Heart right ventricle (tissue), 16 donors: ENCODE results near the gene ADAM12. TPM values are rescaled to one million over a fixed set of nuclear protein-coding genes. Genes with fewer than 3 reads are reported as not detected.
A peak's percentile ranks its signal among the peaks of the same experiment; 100 is the strongest.

Source experiments
- ATAC-seq, 8 donors: fragments of 200-7000 bp; cut with Tn5 transposase; one replicate each; pipeline ENCODE4 v1.9.1; 2020; ENCODE audit warnings: mild to moderate bottlenecking in 8 of 8, moderate library complexity in 8 of 8, moderate number of reproducible peaks in 1 of 8
- DNase-seq, 2 donors: peaks; one replicate each; pipeline ENCODE4 v3.0.0-alpha.2; 2020
- H3K27ac ChIP-seq, 10 donors: fragments of 200-600 bp; sonication (generic) in 2 of 10; one replicate each; pipeline versions ENCODE4 v1.5.0 to v1.8.0; 2020 to 2022; ENCODE audit warnings: mild to moderate bottlenecking in 3 of 10
- H3K27me3 ChIP-seq, 7 donors: fragments of 200-600 bp; one replicate each; pipeline ENCODE4 v1.8.0; 2021 to 2022; ENCODE audit warnings: mild to moderate bottlenecking in 2 of 7
- H3K36me3 ChIP-seq, 9 donors: fragments of 200-600 bp; sonication (generic) in 1 of 9; one replicate each; pipeline versions ENCODE4 v1.5.0 to v1.8.0; 2020 to 2022; ENCODE audit warnings: mild to moderate bottlenecking in 2 of 9
- H3K4me1 ChIP-seq, 9 donors: fragments of 200-600 bp; sonication (generic) in 1 of 9; one replicate each; pipeline versions ENCODE4 v1.5.0 to v1.8.0; 2020 to 2022; ENCODE audit warnings: mild to moderate bottlenecking in 4 of 9
- H3K4me3 ChIP-seq, 10 donors: fragments of 200-600 bp; sonication (generic) in 2 of 10; one replicate each; pipeline versions ENCODE4 v1.5.0 to v1.8.0; 2020 to 2022; ENCODE audit warnings: mild to moderate bottlenecking in 7 of 10, moderate library complexity in 2 of 10
- H3K9me3 ChIP-seq, 11 donors: fragments of 200-600 bp in 10 of 11; sonication (generic) in 2 of 11; one replicate each; pipeline versions ENCODE4 v1.5.0 to v1.8.0; 2013 to 2022; ENCODE audit warnings: mild to moderate bottlenecking in 2 of 11, control low read depth in 1 of 11, moderate library complexity in 1 of 11
- CTCF ChIP-seq, 9 donors: fragments of 200-600 bp; sonication (generic) in 2 of 9; IDR thresholded peaks; one replicate each; pipeline versions ENCODE4 v1.5.0 to v1.8.0; 2021 to 2022; ENCODE audit warnings: antibody characterized with exemption in 9 of 9, mild to moderate bottlenecking in 5 of 9, moderate library complexity in 1 of 9
- WGBS, 2 donors: extraction: QIAGEN DNeasy Blood & Tissue Kit; methylation state at CpG; one replicate each; pipeline ENCODE4 v1.1.7; 2013; ENCODE audit warnings: inconsistent platforms in 1 of 2; 5-methylcytosine and 5-hydroxymethylcytosine counted together
- intact Hi-C, 10 donors: fragments of 100-400 bp; cut with DNase I; formaldehyde crosslinking; loops; one replicate each; pipeline versions ENCODE4 v1.11.1 to v1.14.2; 2022
- polyA plus RNA-seq, 2 donors: library from polyadenylated mRNA; stranded (reverse); fragments of 200-250 nt; gene quantifications; one replicate each; pipeline ENCODE4 v1.2.3, GENCODE V29; 2013
- total RNA-seq, 10 donors: library from RNA; stranded (reverse); fragmentation: NEBNext Ultra II Directional in 3 of 10; extraction: Animal tissue kit (Norgen Biotek cat#: 25700) in 3 of 10; gene quantifications; one replicate each; pipeline versions ENCODE4 v1.2.1 to v1.2.4, GENCODE V29; 2021 to 2023
- donor health status: Arrhythmogenic right ventricular cardiomyopathy.
- donor health status: ischemic (EF 13 %, LVEDD 7.1; RV severe dilation, severe dysfunction).
- donor health status: healthy with polysubstance abuse.
- donor health status: DM: no; HTN: yes; CAD: no.
- donor health status: DM: no; HTN: no; CAD: no.
- donor health status: ischemic (EF 25% LVEDD 6.9; RV normal size, moderate dysfunction).
- donor health status: ischemic (EF 25% LVEDD 5.7; RV mildly dilated, moderate dysfunction).
- donor health status: healthy.
- donor health status: DM: yes; HTN: yes; CAD: no.
- donor health status: Ischemic cardiomyopathy.
- donor health status: ischemic (EF 35%, LVEDD 5.7; RV mildly dilated, moderate dysfunction).
- donor health status: nonischemic (EF 11% LVEDD 7.7; RV severe dilation, severe dysfunction).
- donor health status: DM: yes; HTN: yes; CAD: no.
- donor health status: PGD.
- donor health status: ischemic (EF 29% LVEDD 5.4; RV normal size, mild dysfunction).
- donor health status: nonischemic (EF 23%, LVEDD 6.1; RV moderate dilation, normal function).

Gene ADAM12
- total and polyA plus RNA-seq, 12 donors, result 0.07 to 6.9 (median 0.47) TPM

GRCh38 chr10:126147866-126148587 is 240.2 kb downstream of the ADAM12 start:
- intact Hi-C loops, result no loop called here
- Histone ChIP-seq H3K27ac (peak overlapping the region in 1 of 10 donors; percentile 66), H3K4me1 (peaks cover 0 to 15% (median 0%) of the 10 kb centered on the region in 9 donors), H3K9me3 (peaks cover 0 to 26% (median 11%) of the 10 kb centered on the region in 11 donors), H3K36me3 (no peaks in the 10 kb centered on the region), H3K4me3 (no peak overlapping the region), H3K27me3 (no peaks in the 10 kb centered on the region)
- 63 to 64% methylated on average over 7 of the region's 7 CpGs for WGBS, 2 donors
- DNase-seq (no peak), ATAC-seq (no peak)
- TF ChIP-seq CTCF (IDR thresholded peaks at IDR 0.05), result no peak

- H3K27ac ChIP-seq, result peak overlapping the region in 1 of 10 donors; percentile 66
- no peak overlapping the region for H3K4me3 ChIP-seq
- peaks cover 0 to 20% (median 11%) of the 10 kb centered on the region in 11 donors for H3K9me3 ChIP-seq
- DNase-seq (no peak), ATAC-seq (no peak)
- no peaks in the 10 kb centered on the region for H3K36me3 ChIP-seq
- 88 to 94% methylated on average over 6 of the region's 6 CpGs for whole genome bisulfite sequencing, 2 donors
- H3K27me3 ChIP-seq, result no peaks in the 10 kb centered on the region
- intact Hi-C loops, result no loop called here
- no peak for TF ChIP-seq CTCF (IDR thresholded peaks at IDR 0.05)
- peaks cover 0 to 15% (median 0%) of the 10 kb centered on the region in 9 donors for H3K4me1 ChIP-seq
Measured at GRCh38 chr10:126146771-126147170, 241.5 kb downstream of the ADAM12 start.

GRCh38 chr10:126143117-126143516 is 245.2 kb downstream of the ADAM12 start:
- Histone ChIP-seq H3K4me1 (peaks cover 0 to 9% (median 0%) of the 10 kb centered on the region in 9 donors), H3K4me3 (no peak overlapping the region), H3K36me3 (no peaks in the 10 kb centered on the region), H3K27ac (no peak overlapping the region), H3K27me3 (no peaks in the 10 kb centered on the region), H3K9me3 (peaks cover 0 to 3% (median 0%) of the 10 kb centered on the region in 11 donors)
- intact Hi-C loops, result no loop called here
- ATAC-seq (no peak), DNase-seq (no peak)
- TF ChIP-seq CTCF (IDR thresholded peaks at IDR 0.05), result no peak
- WGBS, 2 donors, result 93 to 96% methylated on average over 2 of the region's 2 CpGs

- ATAC-seq (no peak), DNase-seq (no peak)
- Histone ChIP-seq H3K27ac (no peak overlapping the region), H3K4me3 (no peak overlapping the region), H3K27me3 (no peaks in the 10 kb centered on the region), H3K4me1 (peaks cover 0 to 10% (median 0%) of the 10 kb centered on the region in 9 donors), H3K9me3 (peaks cover 0 to 11% (median 0%) of the 10 kb centered on the region in 11 donors), H3K36me3 (no peaks in the 10 kb centered on the region)
- 75 to 86% methylated on average over 4 of the region's 4 CpGs for WGBS, 2 donors
- intact Hi-C loops, result no loop called here
- no peak for TF ChIP-seq CTCF (IDR thresholded peaks at IDR 0.05)
Measured at GRCh38 chr10:126140746-126141273, 247.5 kb downstream of the ADAM12 start.
